Measurements from ENCODE around the gene MEG3. TPM values are rescaled to one million over a fixed set of nuclear protein-coding genes. Genes with fewer than 3 reads are reported as not detected.

The MEG3 gene
- total RNA-seq, 5 donors from 2014 or later (not counting 1 experiment from before 2014, with no cell fraction given), result 2.3 to 3.4 (median 2.4) TPM; not detected in 2

DNA sequence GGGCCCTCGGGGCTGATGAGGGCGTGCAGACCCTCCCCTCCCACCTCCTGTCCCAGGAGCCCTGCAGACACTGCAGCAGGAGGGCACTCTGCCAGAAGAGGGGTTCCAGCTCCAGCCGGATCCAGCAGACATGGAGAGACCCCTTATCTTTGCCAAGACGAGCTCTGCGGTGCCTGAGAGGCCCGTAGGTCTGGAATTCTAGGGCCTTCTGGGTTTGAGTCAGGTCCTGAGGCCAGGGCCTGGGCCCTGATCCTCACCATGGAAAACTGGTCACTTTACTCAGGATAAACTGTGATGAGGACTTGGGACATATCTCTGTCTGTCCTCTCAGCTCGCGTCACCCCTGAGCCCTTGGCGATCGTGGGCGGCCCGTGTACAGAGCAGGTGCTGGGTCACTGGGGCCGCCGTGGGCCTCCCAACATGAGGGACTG lies 13.8 kb downstream of the MEG3 start:
- no peak overlapping the region for H3K4me3 ChIP-seq (ENCODE audit: control insufficient read depth in 1 of 2, extremely low read depth in 1 of 2, low read length in 1 of 2)
- no peaks in the 10 kb centered on the region for H3K36me3 ChIP-seq (ENCODE audit: control insufficient read depth in 2 of 2, extremely low read depth in 1 of 2, insufficient read depth in 1 of 2, low read length in 1 of 2)
- H3K9me3 ChIP-seq, result no peaks in the 10 kb centered on the region
- Mint-ChIP-seq H3K27me3 (peaks cover 4 to 17% of the 10 kb centered on the region in 2 donors), H3K36me3 (no peaks in the 10 kb centered on the region), H3K4me3 (no peak overlapping the region), H3K27ac (no peak overlapping the region), H3K4me1 (no peaks in the 10 kb centered on the region), H3K9me3 (no peaks in the 10 kb centered on the region)
- H3K27ac ChIP-seq (ENCODE audit: low read length), result no peak overlapping the region
- no peaks in the 10 kb centered on the region for H3K4me1 ChIP-seq (ENCODE audit: control insufficient read depth in 1 of 2, extremely low read depth in 1 of 2, insufficient read depth in 2 of 2, low read length in 2 of 2)
- no peak for ATAC-seq (replicated peaks in 1 of 4)
- CTCF ChIA-PET, result no interaction called here
- POLR2A ChIA-PET, result no interaction called here
- WGBS (ENCODE audit: insufficient coverage), result 93% methylated on average over 5 of the region's 14 CpGs
- DNase-seq, result no peak
- H3K27me3 ChIP-seq (replicated peaks in 1 of 2; ENCODE audit: control insufficient read depth in 2 of 2, extremely low read depth in 1 of 2, insufficient read depth in 2 of 2, low read length in 1 of 2), result peaks cover 0 to 52% of the 10 kb centered on the region in 2 experiments

- 91% methylated on average over 19 of the region's 21 CpGs for WGBS (ENCODE audit: insufficient coverage)
Observed at GRCh38 chr14:100840286-100841065, 14.6 kb downstream of the MEG3 start.

GRCh38 chr14:100841066-100841760 lies 15.3 kb downstream of the MEG3 start:
- Mint-ChIP-seq H3K27me3 (peaks cover 0 to 8% of the 10 kb centered on the region in 2 donors), H3K9me3 (no peaks in the 10 kb centered on the region), H3K4me1 (no peaks in the 10 kb centered on the region), H3K4me3 (no peak overlapping the region), H3K36me3 (no peaks in the 10 kb centered on the region), H3K27ac (no peak overlapping the region)
- POLR2A ChIA-PET, result no interaction called here
- ATAC-seq (replicated peaks in 1 of 4) (no peak), DNase-seq (no peak)
- Histone ChIP-seq H3K9me3 (no peaks in the 10 kb centered on the region), H3K27me3 (replicated peaks in 1 of 2; ENCODE audit: control insufficient read depth in 2 of 2, extremely low read depth in 1 of 2, insufficient read depth in 2 of 2, low read length in 1 of 2) (peaks cover 0 to 37% of the 10 kb centered on the region in 2 experiments), H3K4me1 (ENCODE audit: control insufficient read depth in 1 of 2, extremely low read depth in 1 of 2, insufficient read depth in 2 of 2, low read length in 2 of 2) (no peaks in the 10 kb centered on the region), H3K36me3 (ENCODE audit: control insufficient read depth in 2 of 2, extremely low read depth in 1 of 2, insufficient read depth in 1 of 2, low read length in 1 of 2) (no peaks in the 10 kb centered on the region), H3K27ac (ENCODE audit: low read length) (no peak overlapping the region), H3K4me3 (ENCODE audit: control insufficient read depth in 1 of 2, extremely low read depth in 1 of 2, low read length in 1 of 2) (no peak overlapping the region)
- CTCF ChIA-PET, result no interaction called here
- WGBS (ENCODE audit: insufficient coverage), result 79% methylated on average over 18 of the region's 21 CpGs

More at GRCh38 chr14:100840286-100841065, 14.6 kb downstream of the MEG3 start:
- H3K27me3 Mint-ChIP-seq, result peaks cover 1 to 15% of the 10 kb centered on the region in 2 donors
- Histone ChIP-seq H3K27me3 (replicated peaks in 1 of 2; ENCODE audit: control insufficient read depth in 2 of 2, extremely low read depth in 1 of 2, insufficient read depth in 2 of 2, low read length in 1 of 2) (peaks cover 0 to 44% of the 10 kb centered on the region in 2 experiments), H3K4me1 (ENCODE audit: control insufficient read depth in 1 of 2, extremely low read depth in 1 of 2, insufficient read depth in 2 of 2, low read length in 2 of 2) (no peaks in the 10 kb centered on the region), H3K27ac (ENCODE audit: low read length) (no peak overlapping the region), H3K4me3 (ENCODE audit: control insufficient read depth in 1 of 2, extremely low read depth in 1 of 2, low read length in 1 of 2) (no peak overlapping the region), H3K9me3 (no peaks in the 10 kb centered on the region), H3K36me3 (ENCODE audit: control insufficient read depth in 2 of 2, extremely low read depth in 1 of 2, insufficient read depth in 1 of 2, low read length in 1 of 2) (no peaks in the 10 kb centered on the region)
- CTCF ChIA-PET, result no interaction called here
- DNase-seq (no peak), ATAC-seq (replicated peaks in 1 of 4) (no peak)
- no peak overlapping the region for H3K4me3 Mint-ChIP-seq
- H3K4me1 Mint-ChIP-seq, result no peaks in the 10 kb centered on the region
- POLR2A ChIA-PET, result no interaction called here
- no peaks in the 10 kb centered on the region for H3K9me3 Mint-ChIP-seq
- H3K27ac Mint-ChIP-seq, result no peak overlapping the region
- no peaks in the 10 kb centered on the region for H3K36me3 Mint-ChIP-seq

- 84% methylated on average over 7 of the region's 15 CpGs for WGBS (ENCODE audit: insufficient coverage)
- DNase-seq, result no peak
- H3K27ac Mint-ChIP-seq, result no peak overlapping the region
- no peaks in the 10 kb centered on the region for H3K9me3 Mint-ChIP-seq
- Histone ChIP-seq H3K27ac (ENCODE audit: low read length) (no peak overlapping the region), H3K9me3 (no peaks in the 10 kb centered on the region), H3K36me3 (ENCODE audit: control insufficient read depth in 2 of 2, extremely low read depth in 1 of 2, insufficient read depth in 1 of 2, low read length in 1 of 2) (no peaks in the 10 kb centered on the region), H3K27me3 (replicated peaks in 1 of 2; ENCODE audit: control insufficient read depth in 2 of 2, extremely low read depth in 1 of 2, insufficient read depth in 2 of 2, low read length in 1 of 2) (peaks cover 0 to 32% of the 10 kb centered on the region in 2 experiments), H3K4me1 (ENCODE audit: control insufficient read depth in 1 of 2, extremely low read depth in 1 of 2, insufficient read depth in 2 of 2, low read length in 2 of 2) (no peaks in the 10 kb centered on the region), H3K4me3 (ENCODE audit: control insufficient read depth in 1 of 2, extremely low read depth in 1 of 2, low read length in 1 of 2) (no peak overlapping the region)
- no peaks in the 10 kb centered on the region for H3K36me3 Mint-ChIP-seq
- no peak overlapping the region for H3K4me3 Mint-ChIP-seq
- H3K4me1 Mint-ChIP-seq, result no peaks in the 10 kb centered on the region
- ATAC-seq (replicated peaks in 1 of 4), result no peak
- CTCF ChIA-PET, result no interaction called here
- H3K27me3 Mint-ChIP-seq, result peaks cover 0 to 3% of the 10 kb centered on the region in 2 donors
- POLR2A ChIA-PET, result no interaction called here
Observed at GRCh38 chr14:100841761-100842403, 16.0 kb downstream of the MEG3 start.

DNA sequence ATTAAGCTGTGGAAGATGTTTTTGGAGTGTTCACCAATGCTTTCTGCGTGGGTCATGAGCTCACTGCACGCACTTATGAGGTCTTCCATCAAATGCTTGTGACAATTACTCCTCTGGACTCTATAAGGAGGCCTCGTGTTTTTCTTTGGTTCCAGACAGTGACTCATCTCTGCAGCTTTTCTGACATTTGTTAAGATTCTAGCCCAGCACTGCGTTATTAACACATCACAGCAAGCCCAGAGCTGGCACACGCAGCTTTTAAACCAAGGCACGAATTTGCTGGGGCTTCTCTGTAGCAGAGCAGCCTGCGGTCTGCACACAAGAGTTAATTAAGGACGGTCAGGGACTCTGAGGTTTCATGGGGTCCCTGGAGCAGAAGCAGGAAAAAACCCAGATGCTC lies 16.9 kb downstream of the MEG3 start:
- Mint-ChIP-seq H3K4me1 (no peaks in the 10 kb centered on the region), H3K27me3 (peaks cover 0 to 3% of the 10 kb centered on the region in 2 donors), H3K4me3 (no peak overlapping the region), H3K36me3 (no peaks in the 10 kb centered on the region), H3K9me3 (no peaks in the 10 kb centered on the region), H3K27ac (no peak overlapping the region)
- 83% methylated on average over 7 of the region's 8 CpGs for WGBS (ENCODE audit: insufficient coverage)
- Histone ChIP-seq H3K4me1 (ENCODE audit: control insufficient read depth in 1 of 2, extremely low read depth in 1 of 2, insufficient read depth in 2 of 2, low read length in 2 of 2) (no peaks in the 10 kb centered on the region), H3K9me3 (no peaks in the 10 kb centered on the region), H3K36me3 (ENCODE audit: control insufficient read depth in 2 of 2, extremely low read depth in 1 of 2, insufficient read depth in 1 of 2, low read length in 1 of 2) (no peaks in the 10 kb centered on the region), H3K27ac (ENCODE audit: low read length) (no peak overlapping the region), H3K27me3 (replicated peaks in 1 of 2; ENCODE audit: control insufficient read depth in 2 of 2, extremely low read depth in 1 of 2, insufficient read depth in 2 of 2, low read length in 1 of 2) (peaks cover 0 to 24% of the 10 kb centered on the region in 2 experiments), H3K4me3 (ENCODE audit: control insufficient read depth in 1 of 2, extremely low read depth in 1 of 2, low read length in 1 of 2) (no peak overlapping the region)
- CTCF ChIA-PET, result no interaction called here
- POLR2A ChIA-PET, result no interaction called here
- DNase-seq, result no peak
- no peak for ATAC-seq (replicated peaks in 1 of 4)

- Histone ChIP-seq H3K4me1 (ENCODE audit: control insufficient read depth in 1 of 2, extremely low read depth in 1 of 2, insufficient read depth in 2 of 2, low read length in 2 of 2) (no peaks in the 10 kb centered on the region), H3K9me3 (no peaks in the 10 kb centered on the region), H3K27ac (ENCODE audit: low read length) (no peak overlapping the region), H3K36me3 (ENCODE audit: control insufficient read depth in 2 of 2, extremely low read depth in 1 of 2, insufficient read depth in 1 of 2, low read length in 1 of 2) (no peaks in the 10 kb centered on the region), H3K4me3 (ENCODE audit: control insufficient read depth in 1 of 2, extremely low read depth in 1 of 2, low read length in 1 of 2) (no peak overlapping the region), H3K27me3 (replicated peaks in 1 of 2; ENCODE audit: control insufficient read depth in 2 of 2, extremely low read depth in 1 of 2, insufficient read depth in 2 of 2, low read length in 1 of 2) (peaks cover 0 to 19% of the 10 kb centered on the region in 2 experiments)
- Mint-ChIP-seq H3K4me1 (no peaks in the 10 kb centered on the region), H3K27ac (no peak overlapping the region), H3K36me3 (no peaks in the 10 kb centered on the region), H3K4me3 (no peak overlapping the region), H3K27me3 (peaks cover 0 to 3% of the 10 kb centered on the region in 2 donors), H3K9me3 (no peaks in the 10 kb centered on the region)
- WGBS (ENCODE audit: insufficient coverage), result 14% methylated on average over 2 of the region's 4 CpGs
- POLR2A ChIA-PET, result no interaction called here
- CTCF ChIA-PET, result interaction anchor here in 1 of 2 donors (0.5 kb wide), 1 partner anchor 42 kb away, joined by 7 read pairs; no protein-coding TSS in a partner anchor
- DNase-seq (no peak), ATAC-seq (replicated peaks in 1 of 4) (no peak)
Observed at GRCh38 chr14:100844082-100844408, 18.1 kb downstream of the MEG3 start.

All from T-cell (primary cell).